ENCODE results near the gene TRIP13.

The TRIP13 gene

DNA sequence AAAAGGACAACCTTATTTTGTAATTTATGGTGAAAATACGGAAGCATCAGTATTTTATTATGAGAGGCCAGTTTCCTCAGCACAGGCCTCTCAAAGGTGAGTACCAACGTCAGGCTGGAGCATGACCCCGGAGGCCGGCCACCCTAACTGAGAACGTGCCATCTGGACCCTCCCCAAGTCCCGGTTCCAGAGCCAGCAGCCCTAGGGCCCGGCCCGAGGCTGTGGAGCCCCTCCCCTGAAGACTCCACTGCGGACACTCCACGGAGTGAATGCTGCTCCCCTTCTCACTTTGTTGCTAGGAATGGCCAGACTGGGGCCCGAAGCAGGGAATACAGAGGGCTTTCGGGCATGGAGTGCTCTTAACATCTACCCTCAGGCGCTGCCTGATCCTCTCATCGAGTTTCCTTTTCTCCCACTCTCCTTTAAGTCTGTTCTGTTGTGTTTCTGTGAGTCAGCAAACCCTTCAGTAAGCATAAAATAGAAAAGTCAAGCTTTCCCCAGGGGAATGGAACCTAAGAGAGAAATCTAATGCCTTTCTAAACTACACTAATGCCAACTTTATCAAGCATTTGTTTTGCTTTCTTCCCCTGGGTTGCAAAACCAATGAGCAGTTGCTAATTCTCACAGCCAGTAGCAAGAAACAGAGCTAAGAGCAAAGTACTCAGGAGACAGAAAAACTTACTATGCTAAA lies 4.6 kb upstream of the TRIP13 start:
- DNase-seq (ENCODE audit: low spot score) = no peak
- Mint-ChIP-seq H3K27ac (no peak overlapping the region), H3K9me3 (peaks cover 2% of the 10 kb centered on the region), H3K27me3 (ENCODE audit: low read depth) (no peaks in the 10 kb centered on the region), H3K36me3 (ENCODE audit: low read depth) (peaks cover 74% of the 10 kb centered on the region), H3K4me3 (no peak overlapping the region), H3K4me1 (ENCODE audit: low read depth) (peaks cover 16% of the 10 kb centered on the region)

DNA sequence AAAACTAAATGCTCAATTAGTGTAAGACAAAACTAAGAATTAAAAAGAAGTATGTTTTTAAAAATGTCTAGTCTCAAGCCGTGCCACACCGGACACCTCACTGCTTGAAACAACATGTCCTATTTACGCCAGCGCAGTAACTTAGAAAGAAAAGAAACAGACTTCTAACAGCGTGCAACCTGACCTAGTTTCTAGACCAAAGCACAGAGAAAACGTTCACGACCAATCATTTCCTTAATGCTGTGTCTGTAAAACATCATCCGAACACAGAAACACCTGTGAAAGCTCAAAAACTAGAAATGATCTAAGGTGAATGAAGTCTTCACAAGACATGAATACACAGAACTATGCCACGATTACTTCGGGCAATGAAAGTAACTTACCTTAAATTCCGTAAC lies 4.0 kb upstream of the TRIP13 start:
- no peak for DNase-seq (ENCODE audit: low spot score)
- no peaks in the 10 kb centered on the region for H3K27me3 Mint-ChIP-seq (ENCODE audit: low read depth)
- no peak overlapping the region for H3K27ac Mint-ChIP-seq
- H3K4me3 Mint-ChIP-seq = no peak overlapping the region
- peaks cover 69% of the 10 kb centered on the region for H3K36me3 Mint-ChIP-seq (ENCODE audit: low read depth)
- H3K9me3 Mint-ChIP-seq = no peaks in the 10 kb centered on the region
- peaks cover 20% of the 10 kb centered on the region for H3K4me1 Mint-ChIP-seq (ENCODE audit: low read depth)

DNA sequence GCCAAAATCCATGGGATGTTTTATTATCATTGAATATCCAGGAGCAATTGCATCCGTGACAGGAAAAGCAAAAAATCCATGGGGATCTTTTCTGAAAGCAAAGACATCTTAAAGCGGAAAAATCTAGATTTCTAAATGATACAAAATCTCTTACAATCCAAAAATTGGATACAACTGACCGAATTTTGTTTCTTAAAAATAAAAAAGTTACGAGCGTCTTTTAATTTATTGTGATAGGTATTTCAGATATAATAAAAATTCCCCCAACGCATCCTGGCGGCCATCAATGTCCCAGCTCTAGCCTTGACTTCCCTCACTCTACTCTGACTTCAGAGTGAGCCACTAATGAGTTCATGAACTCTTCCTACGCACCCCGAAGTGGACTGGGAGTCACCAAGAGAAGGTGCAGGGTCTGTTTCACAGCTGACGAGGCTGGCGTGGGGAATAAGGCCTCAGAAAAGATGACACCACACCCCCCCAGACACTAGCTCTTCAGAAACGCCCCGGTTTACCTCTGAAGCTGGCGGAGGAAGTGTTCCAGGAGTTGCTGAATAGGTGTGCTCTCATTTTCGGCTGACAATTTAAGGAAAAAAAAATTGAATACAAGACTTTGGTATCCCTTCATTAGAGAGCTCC lies 3.5 kb upstream of the TRIP13 start:
- H3K27ac Mint-ChIP-seq = no peak overlapping the region
- H3K4me3 Mint-ChIP-seq = no peak overlapping the region
- H3K27me3 Mint-ChIP-seq (ENCODE audit: low read depth) = no peaks in the 10 kb centered on the region
- H3K4me1 Mint-ChIP-seq (ENCODE audit: low read depth) = peaks cover 25% of the 10 kb centered on the region
- H3K36me3 Mint-ChIP-seq (ENCODE audit: low read depth) = peaks cover 65% of the 10 kb centered on the region
- no peak for DNase-seq (ENCODE audit: low spot score)
- no peaks in the 10 kb centered on the region for H3K9me3 Mint-ChIP-seq

DNA sequence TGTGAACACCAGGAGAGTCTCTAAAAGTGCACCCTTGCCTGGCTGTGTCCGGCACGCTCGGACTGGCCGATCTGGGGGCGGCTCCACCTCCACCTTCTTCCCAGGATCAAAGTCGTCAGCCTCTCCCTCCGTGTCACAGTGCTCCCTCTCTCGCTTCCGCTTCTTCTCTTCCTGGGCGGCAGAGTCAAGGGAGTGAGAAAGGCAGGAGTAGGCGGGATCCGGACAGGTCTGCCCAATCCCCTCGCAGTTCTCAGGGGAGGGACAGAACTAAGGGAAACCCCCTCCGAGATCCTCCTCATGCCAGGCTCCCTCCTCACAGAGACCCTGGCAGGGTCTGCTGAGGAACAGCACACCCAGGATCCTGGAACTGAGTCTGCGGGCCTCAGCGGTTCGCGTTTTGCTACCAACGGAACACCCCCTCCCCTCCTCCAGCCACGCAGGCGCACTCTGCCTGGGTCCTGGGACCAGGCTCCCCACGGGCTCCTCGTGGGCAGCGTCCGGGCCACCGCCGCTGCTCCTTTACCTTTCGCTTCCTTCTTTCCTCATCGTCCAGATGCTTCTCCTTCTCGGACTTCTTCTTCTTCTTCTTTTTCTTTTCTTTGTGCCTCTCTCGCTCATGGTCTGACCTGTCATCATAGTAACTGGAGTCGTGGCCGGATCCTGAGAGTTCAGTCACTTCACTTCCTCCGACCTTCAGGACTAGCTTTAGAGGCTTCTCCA lies 1.4 kb upstream of the TRIP13 start:
- Mint-ChIP-seq H3K36me3 (ENCODE audit: low read depth) (peaks cover 57% of the 10 kb centered on the region), H3K27me3 (ENCODE audit: low read depth) (no peaks in the 10 kb centered on the region), H3K27ac (peak overlapping the region; percentile 91), H3K4me3 (peak overlapping the region; percentile 92), H3K9me3 (no peaks in the 10 kb centered on the region), H3K4me1 (ENCODE audit: low read depth) (peaks cover 34% of the 10 kb centered on the region)
- no peak for DNase-seq (ENCODE audit: low spot score)

DNA sequence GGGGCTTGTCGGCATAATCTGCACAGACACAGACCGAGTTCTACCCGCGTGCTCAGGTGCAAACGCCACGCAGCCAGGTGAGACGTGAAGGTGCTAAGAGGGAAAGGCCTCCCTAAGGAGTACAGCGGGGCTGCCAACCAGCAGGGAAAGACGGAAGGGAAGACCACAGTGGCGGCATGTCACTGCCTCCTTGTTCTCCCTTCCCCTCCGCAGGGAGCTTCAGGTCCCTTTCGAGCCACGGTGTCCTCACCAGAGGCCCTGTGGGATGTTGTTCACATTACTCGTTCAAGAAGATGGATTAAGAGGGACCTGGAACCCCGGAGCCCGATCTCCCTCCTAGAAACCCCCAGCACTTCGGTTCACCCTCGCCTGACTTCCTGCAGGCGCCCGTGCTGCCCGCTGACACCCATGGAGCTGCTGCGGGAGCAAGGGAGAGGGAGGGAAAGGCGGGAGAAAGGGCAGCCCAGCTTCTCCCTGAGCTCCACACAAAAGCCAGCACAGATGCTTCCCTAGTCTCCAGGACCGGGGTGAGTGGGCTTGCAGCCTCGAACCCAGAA lies 769 bp upstream of the TRIP13 start:
- no peaks in the 10 kb centered on the region for H3K9me3 Mint-ChIP-seq
- H3K27ac Mint-ChIP-seq = peak overlapping the region; percentile 91
- H3K4me3 Mint-ChIP-seq = peak overlapping the region; percentile 92
- H3K4me1 Mint-ChIP-seq (ENCODE audit: low read depth) = peaks cover 37% of the 10 kb centered on the region
- H3K27me3 Mint-ChIP-seq (ENCODE audit: low read depth) = no peaks in the 10 kb centered on the region
- no peak for DNase-seq (ENCODE audit: low spot score)
- H3K36me3 Mint-ChIP-seq (ENCODE audit: low read depth) = peaks cover 55% of the 10 kb centered on the region

DNA sequence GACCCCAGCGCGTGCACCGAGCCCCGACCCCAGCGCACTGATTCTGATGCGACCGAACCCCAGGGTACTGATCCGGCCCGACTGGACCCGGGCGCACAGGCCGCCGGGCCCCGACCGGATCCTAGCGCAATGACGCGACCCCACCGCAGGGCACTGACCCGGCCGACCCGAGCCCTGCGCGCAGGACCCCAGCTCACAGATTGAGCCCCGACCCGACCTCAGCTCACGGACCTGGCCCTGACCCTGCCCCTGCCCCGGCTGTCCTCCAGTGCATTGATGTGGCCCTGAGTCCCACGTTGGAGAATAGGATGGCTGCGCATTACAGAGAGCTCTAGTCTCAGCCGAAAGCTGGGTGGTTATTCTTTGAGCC lies 438 bp downstream of the TRIP13 start:
- peaks cover 34% of the 10 kb centered on the region for H3K4me1 Mint-ChIP-seq (ENCODE audit: low read depth)
- no peaks in the 10 kb centered on the region for H3K9me3 Mint-ChIP-seq
- peak overlapping the region; percentile 84 for H3K4me3 Mint-ChIP-seq
- DNase-seq (ENCODE audit: low spot score) = no peak
- H3K36me3 Mint-ChIP-seq (ENCODE audit: low read depth) = peaks cover 45% of the 10 kb centered on the region
- no peaks in the 10 kb centered on the region for H3K27me3 Mint-ChIP-seq (ENCODE audit: low read depth)
- peak overlapping the region; percentile 77 for H3K27ac Mint-ChIP-seq

DNA sequence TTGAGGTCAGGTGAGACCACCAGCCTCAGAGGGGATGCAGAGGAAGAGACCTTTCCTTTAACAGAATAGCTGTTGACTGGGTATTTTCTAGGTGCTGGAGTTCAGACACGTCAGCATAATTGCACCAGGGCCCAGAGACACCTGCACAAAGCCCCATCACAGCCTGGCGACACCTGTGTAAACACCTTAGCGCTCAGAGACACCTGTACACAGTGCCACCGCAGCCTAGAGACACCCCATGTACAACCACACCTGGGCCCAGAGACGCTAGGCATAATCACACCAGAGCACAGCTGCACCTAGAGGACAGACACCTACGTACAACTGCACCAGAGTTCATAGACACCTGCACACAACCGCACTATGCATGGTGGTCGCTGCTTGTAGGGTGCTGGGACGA lies 1.0 kb downstream of the TRIP13 start:
- peaks cover 39% of the 10 kb centered on the region for H3K36me3 Mint-ChIP-seq (ENCODE audit: low read depth)
- no peak for DNase-seq (ENCODE audit: low spot score)
- H3K27me3 Mint-ChIP-seq (ENCODE audit: low read depth) = no peaks in the 10 kb centered on the region
- H3K4me1 Mint-ChIP-seq (ENCODE audit: low read depth) = peaks cover 30% of the 10 kb centered on the region
- H3K4me3 Mint-ChIP-seq = peak overlapping the region; percentile 84
- peak overlapping the region; percentile 77 for H3K27ac Mint-ChIP-seq
- H3K9me3 Mint-ChIP-seq = no peaks in the 10 kb centered on the region

DNA sequence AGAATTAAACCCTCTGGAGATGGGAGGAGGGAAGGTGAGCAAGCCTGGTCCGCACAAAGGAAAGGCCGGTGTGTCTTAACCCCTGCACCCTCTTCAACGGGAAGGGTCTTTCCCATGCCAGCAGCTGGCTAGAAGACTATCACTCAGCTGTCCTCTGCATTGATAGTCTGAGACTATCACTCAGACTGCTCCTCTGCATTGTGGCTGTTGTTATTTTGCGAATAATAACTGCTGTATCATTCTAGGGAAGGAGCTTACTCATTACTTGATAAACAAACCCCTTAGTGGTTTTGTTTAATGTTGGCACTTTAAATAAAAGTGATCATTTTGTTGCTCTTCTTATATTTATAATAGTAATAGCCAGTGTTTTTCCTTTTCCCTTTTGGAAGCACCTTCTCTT lies 8.1 kb downstream of the TRIP13 start:
- Mint-ChIP-seq H3K4me3 (no peak overlapping the region), H3K27ac (no peak overlapping the region), H3K4me1 (ENCODE audit: low read depth) (peaks cover 4% of the 10 kb centered on the region), H3K36me3 (ENCODE audit: low read depth) (peaks cover 29% of the 10 kb centered on the region), H3K27me3 (ENCODE audit: low read depth) (no peaks in the 10 kb centered on the region), H3K9me3 (no peaks in the 10 kb centered on the region)
- no peak for DNase-seq (ENCODE audit: low spot score)

DNA sequence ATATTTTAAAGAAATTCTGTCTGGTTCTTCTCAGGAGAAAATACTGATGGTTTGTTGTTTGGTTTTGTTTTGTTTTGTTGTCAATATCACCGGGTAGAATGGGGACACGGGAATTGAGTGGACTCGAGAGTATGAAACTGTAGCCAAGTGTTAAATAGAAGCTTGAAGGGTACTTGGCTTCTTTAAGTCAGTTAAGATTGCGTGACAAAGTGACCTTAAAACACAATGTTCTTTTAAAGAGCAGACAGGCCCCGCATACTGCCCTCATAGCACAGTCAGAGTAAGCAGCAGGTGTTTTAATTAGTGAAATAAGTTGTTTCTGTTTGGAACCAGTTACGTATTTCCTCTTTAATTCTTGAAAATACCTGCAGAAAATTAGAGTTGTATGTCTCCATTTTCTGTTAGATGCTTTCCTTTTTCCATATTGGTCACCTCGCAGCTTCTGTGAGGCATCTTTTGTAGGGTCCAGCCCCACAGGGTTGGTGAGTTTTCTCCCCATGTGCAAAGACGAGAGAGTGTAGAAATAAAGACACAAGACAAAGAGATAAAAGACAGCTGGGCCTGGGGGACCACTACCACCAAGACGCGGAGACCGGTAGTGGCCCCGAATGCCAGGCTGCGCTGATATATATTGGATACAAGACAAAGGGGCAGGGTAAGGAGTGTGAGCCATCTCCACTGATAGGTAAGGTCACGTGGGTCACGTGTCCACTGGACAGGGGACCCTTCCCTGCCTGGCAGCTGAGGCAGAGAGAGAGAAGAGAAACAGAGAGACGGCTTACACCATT lies 9.6 kb downstream of the TRIP13 start:
- Mint-ChIP-seq H3K4me3 (no peak overlapping the region), H3K27ac (peak overlapping the region; percentile 13), H3K27me3 (ENCODE audit: low read depth) (no peaks in the 10 kb centered on the region), H3K9me3 (no peaks in the 10 kb centered on the region), H3K4me1 (ENCODE audit: low read depth) (peaks cover 2% of the 10 kb centered on the region), H3K36me3 (ENCODE audit: low read depth) (peaks cover 27% of the 10 kb centered on the region)
- no peak for DNase-seq (ENCODE audit: low spot score)

DNA sequence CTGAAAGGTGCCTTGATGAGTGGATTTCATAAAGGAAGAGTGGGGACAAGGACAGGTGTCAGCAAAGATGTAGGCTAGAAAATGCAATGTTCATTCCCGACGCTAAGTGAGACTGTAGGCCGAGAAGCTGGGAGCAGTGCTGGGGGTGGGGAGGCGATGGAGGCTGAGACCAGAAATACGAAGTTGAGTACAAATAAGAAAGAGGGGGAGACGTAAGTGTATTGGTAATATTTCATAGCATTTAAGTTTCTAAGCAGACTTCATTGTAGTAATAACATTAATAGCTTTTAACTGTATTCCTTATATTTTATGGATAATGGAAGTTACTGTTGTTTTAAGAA lies 11.0 kb downstream of the TRIP13 start:
- DNase-seq (ENCODE audit: low spot score) = no peak
- Mint-ChIP-seq H3K27me3 (ENCODE audit: low read depth) (no peaks in the 10 kb centered on the region), H3K9me3 (no peaks in the 10 kb centered on the region), H3K27ac (no peak overlapping the region), H3K4me1 (ENCODE audit: low read depth) (peaks cover 2% of the 10 kb centered on the region), H3K36me3 (ENCODE audit: low read depth) (peaks cover 31% of the 10 kb centered on the region), H3K4me3 (no peak overlapping the region)

DNA sequence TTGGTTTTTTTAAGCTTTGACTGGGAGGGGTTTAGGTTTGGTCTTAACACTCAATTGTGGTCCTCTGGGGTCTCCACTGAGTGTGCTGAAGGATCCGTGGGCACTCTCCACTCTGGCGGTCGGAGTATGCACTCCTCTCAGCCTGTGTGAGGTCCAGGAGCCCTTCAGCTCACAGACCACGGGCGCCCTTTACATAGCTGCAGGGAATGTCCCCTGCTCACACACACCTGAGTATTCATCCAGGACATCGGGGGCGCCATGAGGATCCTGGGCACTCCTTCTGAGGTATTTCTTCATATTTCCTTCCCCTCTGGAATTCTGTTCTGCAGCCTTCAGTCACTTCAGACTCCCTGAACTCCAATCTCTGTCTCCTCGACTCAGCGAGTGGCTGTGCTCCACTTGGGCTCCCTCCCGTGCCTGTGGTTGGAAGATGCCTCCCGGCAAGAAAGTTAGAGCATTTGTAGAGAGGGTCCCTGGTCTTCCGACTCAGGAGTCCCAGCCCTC lies 12.5 kb downstream of the TRIP13 start:
- Mint-ChIP-seq H3K36me3 (ENCODE audit: low read depth) (peaks cover 31% of the 10 kb centered on the region), H3K9me3 (no peaks in the 10 kb centered on the region), H3K27ac (no peak overlapping the region), H3K4me3 (no peak overlapping the region), H3K4me1 (ENCODE audit: low read depth) (peaks cover 2% of the 10 kb centered on the region), H3K27me3 (ENCODE audit: low read depth) (no peaks in the 10 kb centered on the region)
- no peak for DNase-seq (ENCODE audit: low spot score)

DNA sequence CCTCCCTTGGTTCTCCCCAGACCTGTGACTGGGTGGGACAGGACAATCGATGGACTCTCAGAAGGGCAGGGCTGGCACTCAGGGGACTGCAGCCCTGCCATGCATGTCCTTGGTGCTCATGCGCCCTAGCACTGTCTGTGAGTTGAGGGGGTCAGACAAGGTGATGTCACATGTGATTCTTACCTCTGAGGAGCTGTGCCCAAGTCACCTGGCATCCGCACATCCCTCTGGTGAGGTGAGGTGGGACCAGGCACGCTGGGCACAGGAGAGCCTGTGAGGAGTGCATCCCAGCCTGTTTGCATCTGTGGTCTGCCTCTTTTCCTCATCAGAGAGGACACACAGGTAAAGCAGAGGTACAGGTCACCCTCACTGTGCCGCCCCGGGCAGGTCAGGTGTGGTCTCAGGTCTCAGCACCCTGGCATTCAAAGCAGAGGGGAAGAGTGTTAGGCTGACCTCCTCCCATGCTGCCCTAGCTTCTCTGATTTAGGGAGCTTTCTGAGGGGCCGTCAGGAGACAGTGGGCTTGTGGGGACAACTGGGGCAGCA lies 14.8 kb downstream of the TRIP13 start:
- H3K36me3 Mint-ChIP-seq (ENCODE audit: low read depth) = peaks cover 34% of the 10 kb centered on the region
- peaks cover 2% of the 10 kb centered on the region for H3K4me1 Mint-ChIP-seq (ENCODE audit: low read depth)
- no peak overlapping the region for H3K27ac Mint-ChIP-seq
- DNase-seq (ENCODE audit: low spot score) = no peak
- no peaks in the 10 kb centered on the region for H3K9me3 Mint-ChIP-seq
- no peak overlapping the region for H3K4me3 Mint-ChIP-seq
- no peaks in the 10 kb centered on the region for H3K27me3 Mint-ChIP-seq (ENCODE audit: low read depth)

DNA sequence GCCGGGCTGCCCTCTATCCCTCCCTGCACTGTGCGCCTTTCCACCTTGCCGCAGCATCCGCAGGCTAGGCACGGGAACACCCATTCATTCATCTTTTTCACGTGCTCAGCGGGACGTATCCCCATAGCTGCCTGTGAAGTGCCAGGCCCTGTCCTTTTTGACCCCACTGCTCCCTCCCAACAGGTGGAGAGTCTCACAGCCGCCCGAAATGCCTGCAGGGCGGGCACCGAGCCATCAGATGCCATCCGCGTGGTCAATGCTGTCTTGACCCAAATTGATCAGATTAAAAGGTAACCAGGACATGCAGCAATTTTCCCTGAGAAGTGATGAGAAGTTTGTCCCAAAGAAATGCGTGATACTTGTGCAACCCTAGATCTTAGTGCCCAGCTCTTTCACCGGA lies 15.5 kb downstream of the TRIP13 start:
- peaks cover 36% of the 10 kb centered on the region for H3K36me3 Mint-ChIP-seq (ENCODE audit: low read depth)
- H3K9me3 Mint-ChIP-seq = no peaks in the 10 kb centered on the region
- no peak overlapping the region for H3K4me3 Mint-ChIP-seq
- peaks cover 3% of the 10 kb centered on the region for H3K4me1 Mint-ChIP-seq (ENCODE audit: low read depth)
- H3K27ac Mint-ChIP-seq = no peak overlapping the region
- DNase-seq (ENCODE audit: low spot score) = no peak
- no peaks in the 10 kb centered on the region for H3K27me3 Mint-ChIP-seq (ENCODE audit: low read depth)

Measured in T-helper 2 cell treated with Interferon-gamma antibody and Interleukin-4, amounts not matched to agents 5 μg/mL and 100 μg/mL, for 36 hours (primary cell).